ENCODE data around the gene RAB7B.

DNA sequence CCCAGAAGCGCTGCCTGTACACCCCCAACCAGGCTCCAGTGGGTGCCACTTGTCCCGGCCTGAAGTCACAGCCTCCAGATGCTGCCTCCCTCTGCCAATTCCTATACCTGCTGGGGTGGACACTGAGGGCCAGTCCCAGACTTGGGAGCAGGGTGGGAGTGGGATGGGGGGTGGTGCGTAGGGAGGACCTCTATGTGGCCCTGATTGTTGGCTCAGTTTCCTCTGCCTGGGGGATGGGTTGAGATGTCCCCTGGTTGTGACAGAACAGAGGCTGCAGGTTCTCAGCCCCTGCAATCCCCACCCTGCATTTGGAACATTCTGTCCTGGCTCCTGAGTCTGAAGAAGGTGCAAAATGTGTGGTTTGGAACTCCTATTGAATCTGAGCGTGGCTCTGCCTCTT lies 27.2 kb downstream of the RAB7B start:
- TF ChIP-seq, protein P1, sequence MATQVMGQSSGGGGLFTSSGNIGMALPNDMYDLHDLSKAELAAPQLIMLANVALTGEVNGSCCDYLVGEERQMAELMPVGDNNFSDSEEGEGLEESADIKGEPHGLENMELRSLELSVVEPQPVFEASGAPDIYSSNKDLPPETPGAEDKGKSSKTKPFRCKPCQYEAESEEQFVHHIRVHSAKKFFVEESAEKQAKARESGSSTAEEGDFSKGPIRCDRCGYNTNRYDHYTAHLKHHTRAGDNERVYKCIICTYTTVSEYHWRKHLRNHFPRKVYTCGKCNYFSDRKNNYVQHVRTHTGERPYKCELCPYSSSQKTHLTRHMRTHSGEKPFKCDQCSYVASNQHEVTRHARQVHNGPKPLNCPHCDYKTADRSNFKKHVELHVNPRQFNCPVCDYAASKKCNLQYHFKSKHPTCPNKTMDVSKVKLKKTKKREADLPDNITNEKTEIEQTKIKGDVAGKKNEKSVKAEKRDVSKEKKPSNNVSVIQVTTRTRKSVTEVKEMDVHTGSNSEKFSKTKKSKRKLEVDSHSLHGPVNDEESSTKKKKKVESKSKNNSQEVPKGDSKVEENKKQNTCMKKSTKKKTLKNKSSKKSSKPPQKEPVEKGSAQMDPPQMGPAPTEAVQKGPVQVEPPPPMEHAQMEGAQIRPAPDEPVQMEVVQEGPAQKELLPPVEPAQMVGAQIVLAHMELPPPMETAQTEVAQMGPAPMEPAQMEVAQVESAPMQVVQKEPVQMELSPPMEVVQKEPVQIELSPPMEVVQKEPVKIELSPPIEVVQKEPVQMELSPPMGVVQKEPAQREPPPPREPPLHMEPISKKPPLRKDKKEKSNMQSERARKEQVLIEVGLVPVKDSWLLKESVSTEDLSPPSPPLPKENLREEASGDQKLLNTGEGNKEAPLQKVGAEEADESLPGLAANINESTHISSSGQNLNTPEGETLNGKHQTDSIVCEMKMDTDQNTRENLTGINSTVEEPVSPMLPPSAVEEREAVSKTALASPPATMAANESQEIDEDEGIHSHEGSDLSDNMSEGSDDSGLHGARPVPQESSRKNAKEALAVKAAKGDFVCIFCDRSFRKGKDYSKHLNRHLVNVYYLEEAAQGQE (IDR thresholded peaks at IDR 0.05; ENCODE audit: low read depth): no peak
- no peak for TF ChIP-seq POLR2A (IDR thresholded peaks at IDR 0.05; ENCODE audit: borderline replicate concordance, extremely low read depth, insufficient read depth, insufficient read length)
- TF ChIP-seq ZNF274 (IDR thresholded peaks at IDR 0.05; ENCODE audit: low read depth, low read length): no peak
- TF ChIP-seq, protein P2, sequence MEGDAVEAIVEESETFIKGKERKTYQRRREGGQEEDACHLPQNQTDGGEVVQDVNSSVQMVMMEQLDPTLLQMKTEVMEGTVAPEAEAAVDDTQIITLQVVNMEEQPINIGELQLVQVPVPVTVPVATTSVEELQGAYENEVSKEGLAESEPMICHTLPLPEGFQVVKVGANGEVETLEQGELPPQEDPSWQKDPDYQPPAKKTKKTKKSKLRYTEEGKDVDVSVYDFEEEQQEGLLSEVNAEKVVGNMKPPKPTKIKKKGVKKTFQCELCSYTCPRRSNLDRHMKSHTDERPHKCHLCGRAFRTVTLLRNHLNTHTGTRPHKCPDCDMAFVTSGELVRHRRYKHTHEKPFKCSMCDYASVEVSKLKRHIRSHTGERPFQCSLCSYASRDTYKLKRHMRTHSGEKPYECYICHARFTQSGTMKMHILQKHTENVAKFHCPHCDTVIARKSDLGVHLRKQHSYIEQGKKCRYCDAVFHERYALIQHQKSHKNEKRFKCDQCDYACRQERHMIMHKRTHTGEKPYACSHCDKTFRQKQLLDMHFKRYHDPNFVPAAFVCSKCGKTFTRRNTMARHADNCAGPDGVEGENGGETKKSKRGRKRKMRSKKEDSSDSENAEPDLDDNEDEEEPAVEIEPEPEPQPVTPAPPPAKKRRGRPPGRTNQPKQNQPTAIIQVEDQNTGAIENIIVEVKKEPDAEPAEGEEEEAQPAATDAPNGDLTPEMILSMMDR (IDR thresholded peaks at IDR 0.05 in 2 of 3, conservative IDR thresholded peaks at IDR 0.05 in 1 of 3; ENCODE audit: borderline replicate concordance in 1 of 3, insufficient read depth in 1 of 3, low read depth in 2 of 3, low read length in 2 of 3): no peak
- no peak for TF ChIP-seq SIN3A (IDR thresholded peaks at IDR 0.05; ENCODE audit: low read depth)
- no peak for TF ChIP-seq EZH2 (IDR thresholded peaks at IDR 0.05)
- no peak for TF ChIP-seq RAD21 (IDR thresholded peaks at IDR 0.05; ENCODE audit: low read depth)
- TF ChIP-seq POLR2AphosphoS5 (IDR thresholded peaks at IDR 0.05; ENCODE audit: low read depth, low read length): no peak
- no peak for TF ChIP-seq ZFX (IDR thresholded peaks at IDR 0.05)
- no peak for TF ChIP-seq JUND (IDR thresholded peaks at IDR 0.05)
- TF ChIP-seq, protein P3, sequence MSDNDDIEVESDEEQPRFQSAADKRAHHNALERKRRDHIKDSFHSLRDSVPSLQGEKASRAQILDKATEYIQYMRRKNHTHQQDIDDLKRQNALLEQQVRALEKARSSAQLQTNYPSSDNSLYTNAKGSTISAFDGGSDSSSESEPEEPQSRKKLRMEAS (IDR thresholded peaks at IDR 0.05): no peak
- no peak for TF ChIP-seq CEBPB (IDR thresholded peaks at IDR 0.05; ENCODE audit: low read depth)
- no peak for TF ChIP-seq SP1 (IDR thresholded peaks at IDR 0.05; ENCODE audit: low read depth)
- no peak for TF ChIP-seq YY1 (IDR thresholded peaks at IDR 0.05; ENCODE audit: extremely low read depth, insufficient replicate concordance, low read depth, low read length)
